GM21390 (cell line): Measurements from ENCODE around the gene CPLX3.
A peak's percentile ranks its signal among the peaks of the same experiment; 100 is the strongest.

Experiments
- ATAC-seq: cut with Tn5 transposase; IDR thresholded peaks from one replicate; pipeline ENCODE4 v1.9.1; 2021; ENCODE audit not compliant: unreplicated experiment

Gene CPLX3

GRCh38 chr15:74788042-74788682, 38.3 kb upstream of the CPLX3 start:
- ATAC-seq, result no peak

GRCh38 chr15:74788683-74789151, 37.7 kb upstream of the CPLX3 start:
- peak; percentile 22 for ATAC-seq

- ATAC-seq, result no peak
Observed at GRCh38 chr15:74789171-74789631, 37.2 kb upstream of the CPLX3 start.

- ATAC-seq, result no peak
Observed at GRCh38 chr15:74789741-74790079, 36.7 kb upstream of the CPLX3 start.

- no peak for ATAC-seq
Observed at GRCh38 chr15:74790080-74790916, 36.1 kb upstream of the CPLX3 start.

GRCh38 chr15:74791007-74791406, 35.4 kb upstream of the CPLX3 start:
- ATAC-seq, result no peak

GRCh38 chr15:74791667-74792066, 34.8 kb upstream of the CPLX3 start:
- no peak for ATAC-seq

- no peak for ATAC-seq
Observed at GRCh38 chr15:74792227-74793016, 34.0 kb upstream of the CPLX3 start.

GRCh38 chr15:74793135-74794028, 33.0 kb upstream of the CPLX3 start:
- no peak for ATAC-seq

- ATAC-seq, result no peak
Observed at GRCh38 chr15:74794248-74794969, 32.0 kb upstream of the CPLX3 start.

GRCh38 chr15:74794970-74795349, 31.5 kb upstream of the CPLX3 start:
- no peak for ATAC-seq

GRCh38 chr15:74795966-74796625, 30.3 kb upstream of the CPLX3 start:
- ATAC-seq, result no peak

- no peak for ATAC-seq
Observed at GRCh38 chr15:74798388-74799254, 27.8 kb upstream of the CPLX3 start.

- no peak for ATAC-seq
Observed at GRCh38 chr15:74799255-74799855, 27.1 kb upstream of the CPLX3 start.

- peak; percentile 57 for ATAC-seq
Observed at GRCh38 chr15:74799856-74800558, 26.4 kb upstream of the CPLX3 start.

- no peak for ATAC-seq
Observed at GRCh38 chr15:74800559-74801094, 25.8 kb upstream of the CPLX3 start.

- no peak for ATAC-seq
Observed at GRCh38 chr15:74801311-74801997, 25.0 kb upstream of the CPLX3 start.
